GM19372 (cell line): ENCODE measurements around the gene NT5C2.

Source experiments
- ATAC-seq: cut with Tn5 transposase; IDR thresholded peaks from one replicate; pipeline ENCODE4 v1.9.1; 2021; ENCODE audit warnings: mild to moderate bottlenecking, low read depth, moderate library complexity; ENCODE audit not compliant: unreplicated experiment

NT5C2 gene

DNA sequence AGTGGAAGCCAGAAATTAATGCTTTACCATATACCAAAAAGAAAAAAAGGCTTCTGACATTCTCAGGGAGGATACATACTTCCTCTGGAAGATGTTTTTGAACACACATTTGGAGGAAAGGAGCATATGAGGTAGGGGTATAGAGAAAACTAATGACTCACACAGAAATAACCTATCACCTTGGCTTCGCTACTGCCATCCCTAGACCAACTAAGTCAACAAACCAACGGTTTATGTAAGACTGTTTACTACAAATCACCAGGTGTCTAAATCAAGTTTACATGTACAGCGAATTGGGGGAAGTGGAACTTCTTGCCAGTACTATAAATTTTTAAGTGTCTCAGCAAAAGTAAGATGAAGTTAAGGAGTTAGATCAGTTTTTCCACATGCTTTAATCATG is 96.9 kb downstream of the NT5C2 start:
- no peak for ATAC-seq

DNA sequence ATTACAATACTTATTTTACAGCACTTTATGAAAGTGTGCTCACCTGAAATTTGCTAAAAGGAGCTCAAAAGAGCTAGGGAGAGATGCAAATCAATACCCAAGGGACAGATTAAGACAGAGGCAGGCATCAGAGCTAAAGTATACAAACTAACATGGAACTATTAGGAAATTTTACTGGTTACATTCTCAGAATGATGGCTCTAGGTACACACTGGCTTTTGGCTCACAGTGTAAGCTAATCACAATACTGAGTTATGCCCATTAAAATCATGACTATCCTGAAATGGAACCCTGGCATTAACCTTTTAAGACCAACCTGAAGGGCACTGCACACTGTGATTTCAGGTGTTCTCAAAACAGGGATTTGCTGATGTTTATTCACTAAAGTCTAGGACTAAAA is 98.1 kb downstream of the NT5C2 start:
- ATAC-seq = no peak

DNA sequence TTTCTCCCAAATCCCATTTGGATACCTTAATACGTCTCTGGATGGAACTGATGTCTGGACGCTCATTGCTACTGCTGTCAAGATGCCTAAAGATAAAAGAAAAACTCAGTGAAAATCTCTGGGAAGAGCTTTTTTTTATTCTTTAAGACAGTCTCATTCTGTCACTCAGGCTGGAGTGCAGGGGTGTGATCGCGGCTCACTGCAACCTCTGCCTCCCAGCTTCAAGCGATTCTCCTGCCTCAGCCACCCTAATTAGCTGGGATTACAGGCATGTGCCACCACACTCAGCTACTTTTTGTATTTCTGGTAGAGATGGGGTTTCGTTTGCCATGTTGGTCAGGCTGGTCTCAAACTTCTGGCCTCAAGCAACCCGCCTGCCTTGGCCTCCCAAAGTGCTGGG is 102.2 kb downstream of the NT5C2 start:
- no peak for ATAC-seq

DNA sequence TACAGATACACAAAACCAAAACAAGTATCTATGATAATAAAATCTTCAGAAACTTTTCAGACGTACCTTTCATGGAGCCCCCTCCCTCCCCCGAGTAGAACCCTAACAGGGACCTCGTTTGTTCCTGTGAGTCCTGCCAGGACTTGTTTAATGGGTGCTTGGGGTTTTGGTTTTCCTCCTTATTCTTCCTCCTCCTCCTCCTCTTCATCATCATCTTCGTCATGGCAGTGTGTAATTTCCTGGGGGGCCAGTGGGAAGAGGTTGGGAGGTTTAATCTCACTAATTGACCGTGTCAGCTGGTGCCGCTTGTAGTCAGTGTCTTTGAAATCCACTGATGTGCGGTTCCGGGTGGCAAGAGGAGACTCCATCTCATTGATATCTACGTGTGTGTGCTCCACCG is 103.6 kb downstream of the NT5C2 start:
- no peak for ATAC-seq

DNA sequence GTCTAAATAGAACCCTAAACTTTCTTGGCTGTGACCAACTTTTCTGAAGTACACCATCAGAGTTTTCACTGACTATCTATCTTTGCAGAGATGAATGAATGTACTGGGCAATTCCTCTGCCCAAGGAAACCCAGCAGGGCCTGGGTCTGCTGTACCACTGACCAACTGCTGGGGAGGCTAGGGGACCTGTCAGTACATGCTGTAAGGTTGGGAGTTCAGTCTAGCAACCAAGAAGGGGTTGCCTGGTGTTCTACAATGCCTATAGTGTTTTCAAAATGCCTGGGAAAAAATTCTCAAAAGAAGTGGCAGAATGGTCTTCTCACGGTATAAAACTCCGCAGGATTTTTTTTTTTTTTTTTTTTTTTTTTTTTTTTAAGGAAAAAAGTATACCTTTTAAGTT is 106.3 kb downstream of the NT5C2 start:
- ATAC-seq = no peak

DNA sequence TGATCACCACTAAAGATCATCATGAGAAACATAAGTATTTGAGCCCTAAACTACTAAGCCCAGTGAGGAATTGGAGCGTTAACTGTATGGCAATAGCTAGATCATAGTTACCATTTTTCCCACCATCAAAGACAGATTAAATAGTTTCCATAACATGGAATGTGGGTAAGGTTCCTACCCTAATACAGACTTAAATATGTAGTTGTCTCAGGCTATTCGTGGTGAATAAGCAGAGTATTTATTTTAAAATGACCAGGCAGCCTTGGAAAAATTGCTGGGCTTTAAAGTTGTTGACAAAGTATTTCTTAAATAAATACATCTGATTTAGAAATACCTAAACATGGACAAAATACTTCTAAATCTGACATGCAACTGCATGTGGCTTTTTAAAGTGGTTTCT is 106.8 kb downstream of the NT5C2 start:
- ATAC-seq = no peak

DNA sequence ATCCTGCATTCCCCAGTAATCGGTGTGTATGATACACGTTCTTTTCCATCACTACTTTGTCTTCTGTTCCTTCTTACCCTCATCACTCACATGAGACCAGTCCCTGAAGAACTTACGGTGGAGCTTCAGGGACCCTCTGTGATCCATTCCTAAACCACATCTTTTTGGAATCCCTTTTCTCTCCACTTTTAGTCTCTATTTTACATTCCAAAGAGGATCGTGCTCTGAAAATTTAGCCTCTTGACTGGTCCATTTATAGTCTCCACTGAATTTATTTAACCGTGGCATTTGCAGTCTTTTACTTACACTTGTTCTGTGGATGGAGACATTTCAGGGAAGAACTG is 109.1 kb downstream of the NT5C2 start:
- ATAC-seq = no peak

DNA sequence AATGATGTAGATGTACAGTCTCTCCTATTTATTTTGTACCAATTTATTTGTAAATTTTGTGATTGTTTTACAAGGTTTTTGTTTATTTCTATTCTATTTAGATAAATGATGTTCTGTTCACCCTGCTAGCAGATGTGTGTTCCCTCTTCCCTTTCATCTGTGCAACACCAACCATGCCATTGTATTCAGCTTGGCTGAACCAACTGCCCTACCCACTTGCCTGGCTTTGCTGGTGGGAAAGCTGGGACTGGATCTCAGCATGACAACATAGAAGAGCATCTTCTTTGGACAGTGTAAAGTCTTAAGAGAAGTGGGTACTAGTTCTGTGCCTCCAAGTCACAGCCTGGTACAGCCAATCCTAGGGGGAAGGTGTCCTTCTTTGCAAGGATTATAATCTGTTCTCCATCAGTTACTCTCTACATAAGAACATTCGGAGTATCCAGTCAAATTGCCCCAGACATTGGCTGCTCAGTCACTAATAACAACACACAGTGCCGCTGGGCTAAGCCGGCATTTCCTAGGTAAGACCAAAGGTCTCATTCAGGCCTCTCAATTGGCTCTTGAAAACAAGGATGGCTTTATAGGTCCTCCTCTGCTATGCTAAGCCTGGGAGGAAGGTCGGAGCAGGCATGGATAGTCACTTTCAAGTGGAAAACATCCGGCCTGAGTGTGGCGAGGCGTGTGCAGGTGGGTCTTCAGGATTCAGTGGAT is 109.7 kb downstream of the NT5C2 start:
- ATAC-seq = no peak

DNA sequence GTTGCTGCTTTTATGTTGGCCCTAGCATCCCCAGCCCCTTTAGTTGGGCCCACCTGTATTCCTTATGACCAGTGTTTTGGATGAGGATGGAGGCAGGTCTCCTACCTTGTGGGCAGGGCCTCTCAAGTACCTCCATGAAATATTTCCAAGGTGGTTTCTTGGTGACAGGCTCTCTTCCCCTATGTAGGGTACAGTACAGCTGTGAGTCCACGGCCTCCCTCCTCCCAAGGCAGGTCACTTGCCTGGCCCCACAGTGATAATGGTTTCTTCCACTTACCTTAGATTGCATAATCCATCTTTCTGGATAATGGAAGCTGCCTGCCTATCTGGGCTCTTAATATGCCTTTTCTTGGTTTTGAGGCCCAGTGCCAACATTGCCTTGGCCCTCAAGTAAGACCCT is 110.4 kb downstream of the NT5C2 start:
- ATAC-seq = no peak

DNA sequence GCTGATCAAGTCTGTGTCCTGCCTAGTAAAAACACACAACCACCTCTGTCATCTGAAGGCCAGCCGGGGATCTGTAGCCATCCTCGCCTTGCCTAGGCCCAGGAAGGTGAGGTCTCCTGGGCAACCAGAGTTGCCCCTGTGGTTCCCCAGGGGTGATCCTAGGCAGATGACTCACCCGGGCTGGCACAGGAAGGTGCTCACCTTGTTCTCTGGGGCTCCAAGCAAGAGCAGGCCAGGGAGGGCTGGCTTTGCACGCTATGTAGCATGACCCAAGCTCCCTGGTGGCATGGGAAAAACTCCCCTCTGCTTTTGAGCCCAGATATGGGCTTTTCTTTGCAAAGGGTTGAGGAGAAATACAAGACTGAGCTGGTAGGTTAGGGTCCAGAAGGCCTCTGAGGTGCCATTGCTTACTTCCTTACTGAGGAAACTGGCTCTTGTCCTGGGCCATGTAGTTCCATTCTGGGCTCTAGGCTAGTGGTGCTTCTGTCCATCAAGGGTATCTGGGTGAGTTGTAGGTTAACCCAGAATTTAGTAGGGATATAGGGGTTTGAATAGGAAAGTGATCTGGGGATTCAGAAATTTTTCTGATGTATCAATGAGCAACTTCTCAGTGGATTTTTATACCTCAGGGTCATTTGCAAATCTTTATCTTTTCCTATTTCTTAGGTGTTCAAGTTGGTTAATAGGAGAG is 112.0 kb downstream of the NT5C2 start:
- no peak for ATAC-seq

DNA sequence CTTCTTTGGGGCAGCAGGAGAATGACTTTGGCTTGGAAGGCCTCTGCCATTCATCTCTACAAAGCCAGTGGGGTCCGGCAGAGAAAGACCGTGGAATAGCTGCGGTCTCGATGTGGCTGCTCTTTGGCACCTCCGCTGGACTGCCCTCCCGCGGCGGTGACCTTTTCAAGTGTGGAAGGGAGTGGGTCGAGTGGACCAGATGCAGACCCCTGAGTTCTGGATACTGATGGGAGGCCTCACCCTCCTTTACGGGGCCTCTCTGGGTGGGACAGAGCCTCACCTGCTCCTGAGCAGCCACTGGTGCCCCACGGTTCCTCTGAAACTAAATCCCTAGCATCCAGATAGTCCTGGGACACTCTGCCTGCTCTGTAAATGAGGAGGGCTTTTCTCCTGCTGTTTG is 113.1 kb downstream of the NT5C2 start:
- no peak for ATAC-seq

DNA sequence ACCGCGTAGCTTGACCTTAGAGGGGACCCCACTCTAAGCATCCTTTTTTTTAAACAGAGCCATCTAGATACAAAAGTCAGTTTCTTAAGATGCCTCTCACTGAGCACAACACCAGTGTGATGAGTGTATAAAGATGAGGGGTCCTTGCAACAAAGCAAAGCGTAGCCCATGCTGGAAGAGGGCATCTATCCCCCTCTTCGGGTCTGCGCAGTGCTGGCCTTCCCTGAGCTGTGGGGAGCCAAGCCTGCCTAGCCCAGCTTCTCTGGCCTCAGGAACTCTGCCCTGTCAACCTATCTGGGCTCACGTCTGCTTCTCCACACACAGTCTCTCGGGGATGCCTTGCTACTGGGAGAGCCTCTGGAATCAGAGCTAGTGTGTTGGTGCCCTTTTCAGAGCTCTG is 114.0 kb downstream of the NT5C2 start:
- no peak for ATAC-seq

DNA sequence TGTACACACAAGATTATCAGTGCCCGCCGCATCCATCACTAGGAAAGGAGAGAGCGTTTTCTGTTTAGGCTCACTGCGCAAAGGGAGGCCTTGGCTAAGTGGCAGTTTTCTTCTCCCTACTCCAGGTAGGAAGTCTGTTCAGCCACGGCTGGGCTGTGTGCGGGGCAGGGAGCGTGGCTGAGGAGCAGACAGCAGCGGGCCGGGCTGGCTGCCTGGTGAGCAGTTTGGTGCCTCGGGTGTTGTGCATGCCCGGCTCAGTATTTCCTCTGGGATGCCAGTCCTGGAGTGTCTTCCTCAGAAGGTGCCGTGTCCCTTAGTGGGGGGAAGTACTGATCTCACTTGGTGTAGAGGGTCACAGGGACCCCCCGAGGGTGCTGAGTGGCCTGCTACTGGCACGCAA is 114.4 kb downstream of the NT5C2 start:
- ATAC-seq = no peak

DNA sequence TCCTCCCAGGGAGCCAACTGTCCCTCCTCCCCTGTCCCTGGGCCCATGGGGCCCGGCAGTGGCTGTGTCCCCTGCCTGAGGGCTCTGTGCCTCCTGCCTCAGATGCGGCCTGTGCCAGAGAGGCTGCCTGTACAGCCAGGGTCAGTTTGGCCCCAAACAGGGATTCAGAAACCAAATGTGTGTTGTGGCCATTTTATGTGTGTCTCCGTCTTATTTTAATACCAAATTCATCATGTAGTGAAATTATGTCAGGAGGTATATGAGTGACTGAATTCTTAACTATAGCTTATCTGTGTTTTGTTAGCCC is 114.8 kb downstream of the NT5C2 start:
- ATAC-seq = no peak

DNA sequence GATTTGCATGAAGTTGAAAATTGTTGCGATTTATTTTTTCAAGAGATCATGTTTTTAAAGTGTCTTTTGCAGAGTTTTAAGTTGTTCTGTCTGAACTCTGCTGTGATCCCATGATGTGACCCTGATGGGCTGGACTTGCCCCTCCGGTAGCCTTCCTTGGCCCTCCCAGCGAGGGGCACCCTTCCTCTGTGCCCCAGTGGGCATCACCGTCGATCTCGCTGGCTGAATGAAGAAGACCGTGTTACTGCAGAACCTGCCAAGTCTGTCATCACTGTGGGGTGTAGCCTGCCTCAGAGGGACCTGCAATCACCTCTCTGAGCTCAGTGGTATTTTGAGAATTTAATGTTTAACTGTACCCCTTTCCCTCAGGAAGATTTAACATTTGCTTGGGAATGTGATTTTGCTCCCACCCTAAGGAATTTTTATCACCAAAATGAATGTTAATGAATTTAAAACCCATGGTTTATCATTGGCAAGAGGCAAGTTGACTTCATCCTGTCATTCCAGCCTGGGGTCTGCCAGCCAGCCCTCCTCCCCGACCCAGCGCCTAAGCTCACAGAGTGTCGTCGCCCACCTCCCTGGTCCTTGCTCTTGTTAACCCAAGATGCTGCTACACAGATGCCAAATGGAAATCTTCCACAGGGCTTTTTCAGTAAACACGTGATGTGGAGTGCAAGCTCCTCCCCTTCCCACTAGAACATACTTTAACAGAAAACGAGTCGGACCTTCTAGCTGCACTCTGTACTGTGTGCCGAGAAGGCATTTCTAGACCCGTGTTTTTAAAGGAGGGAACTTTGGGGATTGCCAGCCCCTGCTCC is 115.4 kb downstream of the NT5C2 start:
- ATAC-seq = no peak

DNA sequence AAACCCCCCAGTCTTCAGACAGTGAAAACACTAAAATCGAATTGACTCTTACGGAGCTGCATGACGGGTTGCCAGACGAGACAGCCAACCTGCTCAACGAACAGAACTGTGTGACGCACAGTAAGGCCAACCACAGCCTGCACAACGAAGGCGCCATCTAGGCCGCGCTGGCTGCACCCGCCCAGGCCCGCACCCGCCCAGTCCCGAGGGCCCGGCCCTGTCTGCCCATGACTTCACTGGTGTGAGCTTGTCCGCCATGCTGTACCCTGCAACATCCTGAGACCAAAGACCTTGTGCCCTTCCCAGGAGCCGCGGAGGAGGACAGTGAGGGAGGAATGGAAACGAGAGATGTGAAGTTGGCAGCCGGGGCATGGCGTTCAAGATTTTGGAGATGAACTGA is 116.1 kb downstream of the NT5C2 start:
- ATAC-seq = no peak

DNA sequence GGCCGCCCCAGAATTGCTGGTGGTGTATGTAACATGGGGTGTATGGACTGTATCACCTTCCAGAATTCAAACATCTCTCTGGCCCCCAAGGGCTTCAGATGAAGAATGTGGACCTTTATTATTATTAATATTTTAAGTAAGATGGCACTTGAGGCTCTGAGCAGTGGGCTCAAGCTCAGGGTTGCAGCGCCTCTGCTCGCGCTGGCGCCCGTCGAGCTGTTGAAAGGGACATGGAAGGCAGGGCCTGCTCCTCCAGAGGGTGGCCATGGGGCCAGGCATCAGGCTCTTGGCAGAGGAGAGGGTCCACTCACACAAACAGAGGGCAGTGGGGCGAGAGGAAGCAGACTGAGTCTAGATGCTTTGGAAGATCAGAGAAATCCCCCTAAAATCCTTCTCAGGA is 120.2 kb downstream of the NT5C2 start:
- ATAC-seq = no peak

DNA sequence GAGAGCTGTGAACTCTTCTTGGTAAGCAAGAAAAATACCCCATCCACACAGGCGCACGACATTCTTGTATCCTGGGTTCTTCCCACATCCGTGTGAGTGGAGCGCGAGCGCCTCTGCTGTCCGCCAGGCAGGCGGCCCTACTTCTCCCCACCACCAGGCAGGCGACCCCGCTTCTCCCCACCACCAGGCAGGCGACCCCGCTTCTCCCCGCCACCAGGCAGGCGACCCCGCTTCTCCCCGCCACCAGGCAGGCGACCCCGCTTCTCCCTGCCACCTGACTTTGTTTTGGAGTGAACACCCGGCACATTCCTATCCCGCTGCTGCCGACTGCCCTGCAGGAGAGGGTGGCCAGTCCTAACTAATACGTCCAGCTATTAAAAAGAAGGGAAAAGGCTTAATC is 120.8 kb downstream of the NT5C2 start:
- no peak for ATAC-seq

DNA sequence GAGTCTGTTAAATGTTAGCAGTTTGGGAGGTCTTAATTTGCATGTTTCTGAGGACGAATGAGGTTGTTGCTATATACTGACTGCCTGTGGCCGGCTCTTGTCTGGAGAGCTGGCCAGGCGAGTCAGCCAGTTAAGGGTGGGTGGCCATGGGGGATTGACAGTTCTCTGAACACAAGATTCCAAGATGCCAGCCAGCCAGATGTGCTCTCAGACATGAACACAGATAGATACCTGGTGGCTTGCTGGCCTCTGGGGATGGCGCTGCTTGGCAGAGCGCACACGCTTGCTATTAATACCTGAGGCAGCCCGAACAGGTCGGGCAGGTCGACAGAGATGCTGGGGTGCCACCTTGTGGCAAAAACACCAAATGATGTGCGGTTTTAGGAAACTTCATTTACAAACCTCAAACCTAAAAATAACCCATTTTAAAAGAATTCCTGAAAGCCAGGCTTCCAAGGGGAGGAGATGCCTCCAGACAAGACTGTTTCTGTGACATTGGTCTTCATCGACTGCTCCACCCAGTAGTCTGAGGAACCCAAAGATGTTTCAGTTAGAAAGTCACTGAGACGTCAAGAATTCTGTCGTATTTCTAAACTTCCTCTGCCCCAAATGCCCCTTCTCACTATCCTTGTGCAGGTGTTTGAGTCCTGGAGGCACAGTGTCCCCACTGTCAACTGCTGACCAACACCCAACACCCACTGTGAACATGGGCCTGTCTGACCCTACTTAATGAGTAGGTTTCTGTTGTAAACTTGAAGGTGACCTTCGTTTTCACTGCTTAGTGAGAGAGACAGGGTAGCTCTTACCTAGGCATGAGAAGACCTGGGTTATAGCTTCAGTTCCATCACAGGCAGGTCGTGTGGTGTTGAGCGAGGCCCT is 123.4 kb downstream of the NT5C2 start:
- ATAC-seq = no peak

DNA sequence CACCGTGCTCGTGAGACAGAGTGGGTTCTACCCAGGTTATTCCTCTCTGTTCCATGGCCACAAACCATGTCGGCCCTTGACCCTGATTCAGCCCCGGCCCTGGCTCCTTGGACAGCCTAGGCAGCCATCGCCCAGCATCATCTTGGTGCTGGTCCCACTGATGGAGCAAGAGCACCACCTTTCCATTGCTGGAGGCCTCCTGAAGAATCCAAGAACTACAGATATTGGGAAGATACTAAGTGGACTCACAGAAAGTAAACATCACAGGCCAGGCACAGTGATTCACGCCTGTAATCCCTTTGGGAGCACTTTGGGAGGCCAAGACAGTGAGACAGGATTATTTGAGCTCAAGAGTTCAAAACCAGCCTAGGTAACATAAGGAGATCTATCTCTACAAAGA is 125.1 kb downstream of the NT5C2 start:
- no peak for ATAC-seq

DNA sequence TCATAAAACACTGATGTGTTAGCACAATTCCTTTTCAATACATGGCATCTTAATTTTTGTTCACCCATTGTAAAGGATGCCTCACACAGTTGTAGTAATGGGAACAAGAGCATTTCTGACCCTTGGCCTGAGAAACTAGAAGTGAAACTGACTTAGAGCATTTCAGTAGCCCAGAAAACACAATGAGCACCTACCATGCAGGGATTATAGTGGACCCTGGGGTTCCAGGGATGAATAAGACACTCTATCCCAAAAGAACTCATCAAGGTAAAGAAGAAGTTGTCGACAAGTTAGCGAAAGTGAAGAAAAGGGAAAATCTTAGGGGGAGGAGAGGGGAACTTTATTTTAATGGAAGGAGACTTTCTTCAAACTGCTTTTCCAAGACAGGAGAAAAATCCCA is 125.6 kb downstream of the NT5C2 start:
- no peak for ATAC-seq
